H9 (cell line): Measurements from ENCODE around the gene PHACTR1. TPM values are rescaled to one million over a fixed set of nuclear protein-coding genes. Genes with fewer than 3 reads are reported as not detected.

Experiments used
- DNase-seq: peaks from one replicate; pipeline ENCODE4 v3.0.0-alpha.2; 2017
- H2AFZ ChIP-seq: one replicate; pipeline ENCODE4 v1.6.1; 2013; ENCODE audit warnings: mild to moderate bottlenecking, low read length, control low read depth, moderate library complexity
- H2AK5ac ChIP-seq: 2 replicates; pipeline ENCODE4 v1.6.1; 2013; ENCODE audit warnings: low read length, control low read depth, mixed read lengths; ENCODE audit not compliant: insufficient read length
- H2BK120ac ChIP-seq: one replicate; pipeline ENCODE4 v1.6.1; 2013; ENCODE audit warnings: low read depth, mild to moderate bottlenecking, low read length, control low read depth, inconsistent platforms; ENCODE audit not compliant: poor library complexity, severe bottlenecking
- H2BK12ac ChIP-seq: 2 replicates; pipeline ENCODE4 v1.6.1; 2013; ENCODE audit warnings: low read length, control low read depth, mixed read lengths, low read depth; ENCODE audit not compliant: insufficient read length
- H2BK15ac ChIP-seq: 2 replicates; pipeline ENCODE4 v1.6.1; 2013; ENCODE audit warnings: low read depth, low read length, control low read depth
- H2BK20ac ChIP-seq: one replicate; pipeline ENCODE4 v1.6.1; 2013; ENCODE audit warnings: low read depth, mild to moderate bottlenecking, low read length, control low read depth, inconsistent platforms; ENCODE audit not compliant: poor library complexity, severe bottlenecking
- H2BK5ac ChIP-seq: 2 replicates; pipeline ENCODE4 v1.6.1; 2013; ENCODE audit warnings: low read length, control low read depth, mixed read lengths; ENCODE audit not compliant: insufficient read length
- H3K14ac ChIP-seq: 2 replicates; pipeline ENCODE4 v1.6.1; 2013; ENCODE audit warnings: low read length, control low read depth; ENCODE audit not compliant: insufficient read depth
- H3K18ac ChIP-seq: 2 replicates; pipeline ENCODE4 v1.6.1; 2013; ENCODE audit warnings: low read depth, mild to moderate bottlenecking, mixed read lengths, low read length, control low read depth; ENCODE audit not compliant: insufficient read length
- H3K23ac ChIP-seq: 2 replicates; pipeline ENCODE4 v1.6.1; 2013; ENCODE audit warnings: low read length, control low read depth, mixed read lengths, low read depth; ENCODE audit not compliant: insufficient read length
- H3K23me2 ChIP-seq: 2 replicates; pipeline ENCODE4 v1.6.1; 2013; ENCODE audit warnings: low read depth, mild to moderate bottlenecking, mixed read lengths, low read length, control low read depth; ENCODE audit not compliant: insufficient read length, poor library complexity, severe bottlenecking
- H3K27ac ChIP-seq: 2 replicates; pipeline ENCODE4 v1.5.1; 2013; ENCODE audit warnings: low read length, control low read depth, mixed read lengths, low read depth; ENCODE audit not compliant: insufficient read length
- H3K27me3 ChIP-seq: 2 replicates; pipeline ENCODE4 v1.6.1; 2013; ENCODE audit warnings: low read length, control low read depth, inconsistent platforms; ENCODE audit not compliant: insufficient read depth
- H3K4ac ChIP-seq: 2 replicates; pipeline ENCODE4 v1.6.1; 2013; ENCODE audit warnings: low read depth, mild to moderate bottlenecking, control low read depth, inconsistent platforms, low read length, moderate library complexity
- H3K4me1 ChIP-seq: 2 replicates; pipeline ENCODE4 v1.6.1; 2013; ENCODE audit warnings: low read length, control low read depth, inconsistent platforms; ENCODE audit not compliant: insufficient read depth
- H3K4me2 ChIP-seq: 2 replicates; pipeline ENCODE4 v1.6.1; 2013; ENCODE audit warnings: low read length, control low read depth, mixed read lengths; ENCODE audit not compliant: insufficient read length, insufficient read depth
- H3K56ac ChIP-seq: 2 replicates; pipeline ENCODE4 v1.6.1; 2013; ENCODE audit warnings: low read depth, mild to moderate bottlenecking, mixed read lengths, low read length, control low read depth; ENCODE audit not compliant: insufficient read length
- H3K79me1 ChIP-seq: 2 replicates; pipeline ENCODE4 v1.6.1; 2013; ENCODE audit warnings: low read depth, mild to moderate bottlenecking, moderate library complexity, low read length, control low read depth, inconsistent platforms; ENCODE audit not compliant: insufficient read depth, poor library complexity, severe bottlenecking
- H3K79me2 ChIP-seq: 2 replicates; pipeline ENCODE4 v1.6.1; 2013; ENCODE audit warnings: low read length, control low read depth, inconsistent platforms; ENCODE audit not compliant: insufficient read depth
- H3K9ac ChIP-seq: 2 replicates; pipeline ENCODE4 v1.6.1; 2013; ENCODE audit warnings: low read length, control low read depth, mixed read lengths; ENCODE audit not compliant: insufficient read length; ENCODE audit errors: extremely low read depth
- H3K9me3 ChIP-seq: one replicate; pipeline ENCODE4 v1.6.1; 2013; ENCODE audit warnings: low read depth, low read length, inconsistent platforms; ENCODE audit not compliant: control insufficient read depth
- H3T11ph ChIP-seq: one replicate; pipeline ENCODE4 v1.6.1; 2013; ENCODE audit warnings: mild to moderate bottlenecking, low read length, control low read depth, inconsistent platforms
- H4K20me1 ChIP-seq: one replicate; pipeline ENCODE4 v1.6.1; 2013; ENCODE audit not compliant: control insufficient read depth, insufficient read length, insufficient read depth
- H4K5ac ChIP-seq: 2 replicates; pipeline ENCODE4 v1.6.1; 2013; ENCODE audit warnings: low read depth, mild to moderate bottlenecking, mixed read lengths, low read length, control low read depth; ENCODE audit not compliant: insufficient read length
- H4K8ac ChIP-seq: replicated peaks from 2 replicates; pipeline ENCODE4 v1.6.1; 2013; ENCODE audit warnings: low read length, control low read depth, mixed read lengths, low read depth; ENCODE audit not compliant: insufficient read length
- H4K91ac ChIP-seq: 2 replicates; pipeline ENCODE4 v1.6.1; 2013; ENCODE audit warnings: low read depth, mild to moderate bottlenecking, moderate library complexity, mixed read lengths, low read length, control low read depth; ENCODE audit not compliant: insufficient read length
- H3K27ac Mint-ChIP-seq, 3 experiments: 2 replicates in 2 of 3; 3 replicates in 1 of 3; pipeline ENCODE4 v1.8.0; 2020 to 2021; ENCODE audit warnings: mixed read lengths in 3 of 3, mild to moderate bottlenecking in 1 of 3, moderate library complexity in 1 of 3
- H3K27me3 Mint-ChIP-seq: 2 replicates; pipeline ENCODE4 v1.8.0; 2021; ENCODE audit warnings: low read depth, mild to moderate bottlenecking, moderate library complexity, mixed read lengths
- H3K36me3 Mint-ChIP-seq, 3 experiments: 2 replicates in 2 of 3; 3 replicates in 1 of 3; pipeline ENCODE4 v1.8.0; 2020 to 2021; ENCODE audit warnings: low read depth in 3 of 3, mixed read lengths in 3 of 3; ENCODE audit not compliant: insufficient read depth in 1 of 3
- H3K4me1 Mint-ChIP-seq, 2 experiments: 2 replicates each; pipeline ENCODE4 v1.8.0; 2020; ENCODE audit warnings: mixed read lengths in 2 of 2
- H3K4me3 Mint-ChIP-seq, 2 experiments: 2 replicates in 1 of 2; 3 replicates in 1 of 2; pipeline ENCODE4 v1.8.0; 2020 to 2021; ENCODE audit warnings: mild to moderate bottlenecking in 2 of 2, mixed read lengths in 2 of 2, moderate library complexity in 1 of 2
- H3K9me3 Mint-ChIP-seq, 2 experiments: 2 replicates in 1 of 2; 3 replicates in 1 of 2; pipeline ENCODE4 v1.8.0; 2020; ENCODE audit warnings: mild to moderate bottlenecking in 2 of 2, mixed read lengths in 2 of 2, moderate library complexity in 1 of 2
- WGBS: extraction: QIAGEN DNeasy Blood & Tissue Kit; methylation state at CpG from one replicate; pipeline ENCODE4 v1.1.7; 2013; ENCODE audit warnings: missing lambda C conversion rate, low lambda C conversion rate, mixed read lengths; ENCODE audit not compliant: insufficient read length; ENCODE audit errors: extremely low coverage; 5-methylcytosine and 5-hydroxymethylcytosine counted together
- total RNA-seq: library from RNA; stranded (reverse); gene quantifications from 2 replicates; pipeline ENCODE4 v1.2.1, GENCODE V29; 2021
- TF ChIP-seq, protein P1 (sequence below): fragments of 200-600 bp; sonication (generic); conservative IDR thresholded peaks from 3 replicates; pipeline ENCODE4 v1.8.0; 2021; ENCODE audit warnings: antibody characterized with exemption, mild to moderate bottlenecking

The PHACTR1 gene
- total RNA-seq, 1 experiment from 2014 or later = 15.9 TPM

- Histone ChIP-seq H2BK120ac (no peak overlapping the region), H3K27me3 (no peaks in the 10 kb centered on the region), H3K18ac (no peak overlapping the region), H3T11ph (no peak overlapping the region), H3K4me2 (no peak overlapping the region), H3K56ac (no peak overlapping the region), H2AFZ (no peak overlapping the region), H4K8ac (no peak overlapping the region), H2BK5ac (no peak overlapping the region), H2AK5ac (no peak overlapping the region), H2BK20ac (no peak overlapping the region), H3K4ac (no peak overlapping the region), H3K79me1 (no peaks in the 10 kb centered on the region), H3K9me3 (no peaks in the 10 kb centered on the region), H3K9ac (no peak overlapping the region), H3K23me2 (no peaks in the 10 kb centered on the region), H4K91ac (no peak overlapping the region), H3K23ac (no peak overlapping the region), H3K14ac (no peak overlapping the region), H2BK15ac (no peak overlapping the region), H3K27ac (no peak overlapping the region), H3K79me2 (no peaks in the 10 kb centered on the region), H3K4me1 (no peaks in the 10 kb centered on the region), H4K5ac (no peak overlapping the region), H2BK12ac (no peak overlapping the region), H4K20me1 (no peaks in the 10 kb centered on the region)
- WGBS = no CpG with 5 or more reads among the region's 2 CpGs
- Mint-ChIP-seq H3K4me3 (no peak overlapping the region), H3K36me3 (peaks cover 12 to 14% (median 13%) of the 10 kb centered on the region in 3 experiments), H3K9me3 (peaks cover 6 to 10% of the 10 kb centered on the region in 2 experiments; a peak in 3 of 5 replicates), H3K27me3 (peaks cover 1% of the 10 kb centered on the region; the same call in 1 of the 2 replicates), H3K27ac (no peak overlapping the region), H3K4me1 (peaks cover 13 to 19% of the 10 kb centered on the region in 2 experiments)
- DNase-seq = no peak
- TF ChIP-seq, protein P1, sequence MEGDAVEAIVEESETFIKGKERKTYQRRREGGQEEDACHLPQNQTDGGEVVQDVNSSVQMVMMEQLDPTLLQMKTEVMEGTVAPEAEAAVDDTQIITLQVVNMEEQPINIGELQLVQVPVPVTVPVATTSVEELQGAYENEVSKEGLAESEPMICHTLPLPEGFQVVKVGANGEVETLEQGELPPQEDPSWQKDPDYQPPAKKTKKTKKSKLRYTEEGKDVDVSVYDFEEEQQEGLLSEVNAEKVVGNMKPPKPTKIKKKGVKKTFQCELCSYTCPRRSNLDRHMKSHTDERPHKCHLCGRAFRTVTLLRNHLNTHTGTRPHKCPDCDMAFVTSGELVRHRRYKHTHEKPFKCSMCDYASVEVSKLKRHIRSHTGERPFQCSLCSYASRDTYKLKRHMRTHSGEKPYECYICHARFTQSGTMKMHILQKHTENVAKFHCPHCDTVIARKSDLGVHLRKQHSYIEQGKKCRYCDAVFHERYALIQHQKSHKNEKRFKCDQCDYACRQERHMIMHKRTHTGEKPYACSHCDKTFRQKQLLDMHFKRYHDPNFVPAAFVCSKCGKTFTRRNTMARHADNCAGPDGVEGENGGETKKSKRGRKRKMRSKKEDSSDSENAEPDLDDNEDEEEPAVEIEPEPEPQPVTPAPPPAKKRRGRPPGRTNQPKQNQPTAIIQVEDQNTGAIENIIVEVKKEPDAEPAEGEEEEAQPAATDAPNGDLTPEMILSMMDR = no peak
These were observed 550.6 kb downstream of the PHACTR1 start for GRCh38 chr6:13267142-13267651.
